GM19240 (cell line): ENCODE measurements around the gene CSRNP3.

Experiments used
- DNase-seq: peaks from one replicate; pipeline ENCODE4 v3.0.0; 2011; ENCODE audit warnings: low spot score; ENCODE audit not compliant: insufficient read length

CSRNP3 gene

DNA sequence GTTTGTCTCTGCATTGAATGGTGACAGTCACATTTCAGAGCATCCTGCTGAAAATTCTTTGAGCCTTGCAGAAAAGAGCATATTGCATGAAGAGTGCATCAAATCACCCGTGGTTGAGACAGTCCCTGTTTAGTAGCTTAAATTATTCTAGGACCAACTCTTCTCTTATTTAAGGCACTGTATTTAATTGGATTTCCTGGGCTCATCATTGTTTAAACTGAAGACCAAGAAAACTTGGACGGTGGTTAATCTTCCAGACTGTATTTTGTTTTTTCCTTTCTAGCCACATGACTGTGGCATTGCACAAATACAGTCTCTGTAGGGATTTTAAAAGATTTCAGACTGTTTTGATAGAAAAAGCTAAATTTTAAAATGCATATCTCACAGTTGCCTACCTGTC is 210.1 kb downstream of the CSRNP3 start:
- no peak for DNase-seq

DNA sequence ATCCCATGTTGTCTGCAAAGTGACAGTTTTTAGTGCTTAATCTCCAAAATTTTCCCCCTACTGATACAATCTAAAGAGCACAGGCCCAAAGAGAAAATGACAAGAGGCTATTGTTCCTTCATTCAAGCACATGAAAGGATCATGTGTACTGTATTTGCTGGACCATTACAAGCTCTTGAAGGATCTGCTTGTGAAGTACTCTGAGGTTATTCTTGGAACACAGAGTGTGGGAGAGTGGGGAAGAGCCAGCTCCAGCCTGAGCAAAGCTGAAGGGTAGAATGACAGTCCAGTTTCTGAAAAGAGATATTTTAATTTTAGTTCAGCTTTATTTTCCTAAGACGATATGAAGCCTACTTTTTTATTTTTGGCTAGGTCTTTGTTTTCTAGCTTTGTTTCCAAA is 212.3 kb downstream of the CSRNP3 start:
- no peak for DNase-seq

DNA sequence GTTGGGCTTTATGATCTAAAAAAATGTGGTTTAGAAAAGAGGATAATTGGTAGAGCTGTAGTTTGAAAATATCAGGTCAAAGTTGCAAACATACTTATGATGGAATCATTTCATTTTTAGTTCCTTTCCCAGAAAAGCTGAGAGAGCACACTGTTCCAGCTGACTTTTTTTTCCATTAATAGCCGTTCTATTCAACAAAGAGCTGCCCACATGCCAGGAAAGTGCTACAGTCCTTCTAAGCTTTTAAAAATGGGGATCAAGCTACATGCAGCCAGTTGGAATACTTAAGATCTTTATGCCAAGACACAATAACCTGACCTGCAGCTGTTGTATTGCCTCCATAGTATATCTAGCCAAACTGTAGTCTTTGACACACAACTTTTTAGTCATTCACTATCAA is 213.0 kb downstream of the CSRNP3 start:
- DNase-seq: no peak

DNA sequence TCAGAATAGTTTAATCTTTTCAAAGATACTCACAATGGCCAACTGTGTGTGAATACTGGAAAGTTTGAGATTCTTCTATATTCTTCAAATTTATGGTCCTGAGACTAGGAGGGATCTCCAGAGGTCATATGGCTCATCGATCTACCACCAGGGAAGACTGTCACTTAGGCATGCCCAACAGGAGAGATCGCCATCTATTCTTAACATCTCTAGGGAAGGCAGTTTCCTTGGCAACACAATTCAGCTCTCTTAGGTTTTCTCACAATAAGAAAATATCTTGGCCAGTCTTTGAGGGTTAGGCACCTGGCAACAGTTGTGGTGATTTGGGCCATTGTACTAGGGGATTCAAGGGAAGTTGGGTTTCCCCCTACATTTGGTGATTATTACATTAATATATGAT is 217.3 kb downstream of the CSRNP3 start:
- no peak for DNase-seq

DNA sequence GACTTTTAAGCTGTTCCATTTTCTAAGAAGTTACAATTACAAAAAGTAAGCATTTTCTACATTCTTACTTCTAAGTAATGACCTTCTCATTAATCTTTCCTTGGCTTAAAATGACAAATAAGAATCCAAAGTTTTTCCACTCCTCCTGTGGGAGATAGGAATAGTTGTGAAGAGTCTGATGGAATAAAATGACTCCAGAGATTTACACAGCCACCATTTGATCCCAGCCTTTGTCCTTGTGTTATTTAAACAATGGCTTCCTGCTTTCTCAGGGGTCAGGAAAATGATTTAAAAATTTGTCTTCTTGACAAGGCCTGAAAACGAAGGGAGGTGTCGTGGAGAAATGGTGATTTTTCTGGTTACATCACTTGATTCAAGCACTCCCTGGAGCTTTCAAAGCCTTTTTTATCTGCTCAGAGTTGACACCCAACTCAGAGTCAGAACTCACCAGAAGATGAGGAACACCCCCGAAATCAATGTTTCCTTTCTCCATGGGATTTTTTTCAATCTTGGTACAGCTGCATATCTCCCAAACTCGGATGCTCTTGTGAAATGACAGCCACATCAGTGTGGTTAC is 218.0 kb downstream of the CSRNP3 start:
- no peak for DNase-seq

DNA sequence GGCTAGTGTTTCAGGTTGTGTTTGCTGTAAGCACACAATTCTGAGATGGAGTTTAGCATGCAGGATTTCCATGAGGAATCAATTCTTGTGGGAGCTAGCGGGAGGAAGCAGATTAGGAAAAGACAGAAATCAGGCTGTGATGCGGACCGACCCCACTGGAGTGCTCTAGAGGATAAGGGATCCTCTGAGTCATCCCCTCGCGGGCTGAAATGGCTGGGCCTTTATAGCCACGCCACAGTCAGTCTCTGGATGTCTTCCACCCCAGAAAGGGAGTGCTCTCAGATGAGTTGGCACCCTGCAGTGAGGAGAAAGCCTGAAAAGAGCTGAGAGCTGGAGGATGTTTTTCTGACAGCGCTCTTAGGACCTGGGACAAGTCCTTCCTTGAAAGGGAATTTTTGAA is 222.1 kb downstream of the CSRNP3 start:
- no peak for DNase-seq

DNA sequence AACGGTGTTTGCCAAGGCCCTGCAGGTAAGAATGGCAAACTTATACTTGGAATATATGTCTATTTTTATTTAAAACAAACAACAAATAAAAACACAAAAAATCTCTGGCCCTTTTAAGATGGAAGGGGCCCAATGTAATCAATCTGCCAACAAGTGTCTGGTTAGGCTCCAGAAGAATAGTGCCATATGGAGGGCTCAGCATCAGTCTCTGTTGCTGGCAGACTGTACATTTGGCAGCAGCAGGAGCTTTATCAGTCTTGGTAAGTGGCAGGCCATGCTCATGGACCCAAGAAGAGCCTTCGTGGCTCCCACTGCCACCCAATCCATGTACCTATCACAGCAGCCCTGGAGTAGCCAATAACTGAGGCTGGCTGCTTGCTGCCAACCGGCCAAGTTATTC is 223.4 kb downstream of the CSRNP3 start:
- DNase-seq: no peak

DNA sequence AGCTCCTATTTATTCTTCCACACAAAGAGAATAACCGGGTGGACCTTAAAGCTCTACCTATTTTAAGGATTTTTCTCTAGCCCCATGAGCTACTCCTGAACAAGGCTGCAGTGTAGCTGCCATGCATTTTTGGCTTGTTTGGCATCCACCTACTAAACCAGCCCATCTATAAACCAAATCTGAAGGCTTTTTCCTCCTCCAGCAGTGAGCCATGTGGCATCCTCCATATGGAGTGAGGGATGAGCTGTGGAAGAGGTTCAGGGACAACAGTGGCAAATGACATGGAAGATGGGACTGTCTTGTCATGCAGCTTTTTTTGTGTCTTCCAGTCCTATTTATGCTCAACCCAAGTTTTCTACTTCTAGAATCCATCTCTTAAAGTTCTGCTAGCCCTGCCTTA is 224.3 kb downstream of the CSRNP3 start:
- no peak for DNase-seq

DNA sequence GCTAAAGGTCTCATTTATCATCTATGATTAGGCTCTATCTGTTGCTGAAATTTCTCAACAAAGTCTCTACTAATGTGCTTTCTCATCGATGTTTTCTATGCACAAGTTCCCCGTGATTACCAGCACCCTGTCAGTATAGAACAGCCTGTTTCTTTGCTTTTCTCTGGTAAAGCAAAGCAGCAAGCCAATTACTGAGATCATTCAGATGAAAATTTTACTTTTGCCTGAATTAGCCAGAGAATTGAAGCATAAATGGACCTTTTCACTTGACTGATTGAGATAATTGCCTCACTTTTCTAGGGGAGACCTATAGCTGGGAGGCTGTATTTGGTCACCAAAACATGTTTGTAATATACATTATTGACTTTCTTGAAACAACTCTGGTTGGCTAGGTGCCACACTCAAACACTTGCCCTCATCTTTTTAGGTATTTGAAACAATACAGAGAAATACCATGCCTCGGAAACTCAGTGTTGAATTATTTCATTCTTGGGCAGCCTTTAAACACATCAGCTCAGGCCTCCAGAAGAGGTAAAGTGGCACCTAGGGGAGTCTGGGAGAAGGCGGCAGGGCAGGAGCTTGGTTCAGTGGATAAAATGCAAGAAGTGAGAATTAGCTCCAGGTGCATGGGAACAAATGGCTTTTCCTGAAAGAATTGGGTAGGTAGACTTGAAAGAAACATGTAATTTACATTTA is 228.4 kb downstream of the CSRNP3 start:
- no peak for DNase-seq

DNA sequence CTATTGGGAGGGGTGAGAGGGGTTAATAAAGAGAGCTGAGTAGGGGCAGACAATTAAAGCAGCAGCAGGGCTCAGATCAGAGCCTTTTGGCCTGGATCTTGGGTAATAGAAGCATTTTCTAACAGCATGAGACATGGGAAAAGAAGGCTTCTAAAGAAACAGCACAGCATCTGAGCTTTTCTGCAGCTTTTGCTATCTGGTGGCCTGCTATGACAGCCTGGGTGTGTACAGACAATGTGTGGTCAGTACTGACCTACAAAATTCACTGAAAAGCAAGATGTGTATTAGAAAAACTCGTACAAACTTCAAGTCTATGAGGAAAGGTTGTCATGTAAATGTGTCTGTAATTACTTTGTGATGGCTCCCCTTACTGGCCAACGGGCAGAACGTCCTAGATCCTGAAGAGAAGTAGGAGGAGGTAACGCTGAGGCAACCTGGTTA is 229.0 kb downstream of the CSRNP3 start:
- DNase-seq: no peak

DNA sequence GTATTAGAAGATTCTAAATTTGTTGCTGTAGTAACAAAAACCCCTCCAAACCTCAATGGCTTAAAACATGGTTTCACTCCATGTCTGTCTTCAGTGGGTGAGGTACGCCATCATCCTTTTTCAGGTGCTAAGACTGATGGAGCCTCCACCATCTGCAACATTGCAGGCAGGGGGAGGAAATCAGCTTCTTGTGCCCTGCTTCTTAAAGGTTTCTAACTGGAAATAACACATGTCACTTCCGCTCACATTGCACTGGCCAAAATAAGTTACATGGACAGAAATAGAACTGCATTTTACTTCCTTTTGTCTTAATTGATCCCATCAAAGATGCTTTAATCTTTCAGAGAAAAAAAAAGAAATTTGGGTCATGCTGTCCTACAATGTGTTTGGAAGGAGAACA is 230.4 kb downstream of the CSRNP3 start:
- DNase-seq: no peak

DNA sequence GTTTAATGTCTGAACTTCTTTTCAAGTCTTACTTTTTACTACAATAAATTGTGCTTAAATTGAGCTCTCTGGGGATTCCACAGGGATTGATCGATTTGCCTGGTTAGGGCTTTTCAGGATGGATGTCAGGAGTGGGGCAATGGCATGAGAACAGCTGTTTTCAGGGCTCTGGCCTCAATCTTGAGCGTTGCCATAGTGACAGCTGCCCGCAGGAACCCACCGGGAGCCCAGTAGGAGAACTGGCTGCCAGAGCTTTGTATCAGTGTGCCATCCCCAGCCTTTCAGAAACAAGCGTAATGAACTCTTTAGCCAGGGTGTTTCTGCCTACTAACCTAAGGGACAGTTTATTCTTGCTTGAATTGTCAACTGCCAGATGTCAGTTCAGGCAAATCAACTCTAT is 231.0 kb downstream of the CSRNP3 start:
- no peak for DNase-seq

DNA sequence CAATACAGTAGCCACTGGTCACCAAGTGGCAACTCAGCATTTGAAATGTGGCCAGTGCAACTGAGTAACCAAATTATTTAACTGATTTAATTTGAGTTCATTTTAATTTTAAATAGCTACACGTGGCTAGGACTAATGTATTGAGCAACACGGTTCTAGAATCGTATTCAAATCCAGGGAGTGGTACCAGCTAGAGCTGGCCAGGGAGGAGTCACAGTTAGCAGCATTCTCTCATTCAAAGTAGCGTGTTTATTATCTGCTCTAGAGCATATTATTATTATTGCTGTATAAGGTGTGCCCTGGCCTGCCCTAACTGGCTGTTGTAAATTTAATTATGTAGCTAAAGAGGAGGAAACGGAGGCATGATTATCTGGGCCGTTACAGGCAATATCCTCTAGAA is 231.6 kb downstream of the CSRNP3 start:
- DNase-seq: no peak

DNA sequence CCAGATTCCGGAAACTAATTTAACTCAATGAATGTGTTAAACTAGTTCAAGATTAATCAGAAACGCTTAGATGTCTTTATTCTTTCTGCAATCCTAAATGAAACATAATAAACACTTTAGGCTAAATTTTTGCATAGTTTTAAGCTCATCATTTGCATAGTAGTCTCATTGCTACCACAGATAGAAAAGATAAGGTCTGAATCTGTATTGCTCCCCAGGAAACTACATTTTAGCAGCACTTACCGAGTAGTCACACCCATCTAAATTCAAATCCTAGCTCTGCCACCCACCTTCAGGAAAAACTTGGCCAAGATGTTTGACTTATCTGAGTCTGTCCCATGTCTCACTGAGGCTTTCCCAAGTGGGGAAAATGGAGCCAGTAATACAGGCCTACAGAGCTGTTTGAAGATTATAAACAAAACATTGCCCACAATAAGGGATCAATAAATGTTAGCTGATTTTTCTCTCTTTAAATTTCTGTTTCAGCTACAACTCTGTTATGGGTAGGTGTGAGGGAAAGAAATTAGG is 237.5 kb downstream of the CSRNP3 start:
- DNase-seq: no peak

DNA sequence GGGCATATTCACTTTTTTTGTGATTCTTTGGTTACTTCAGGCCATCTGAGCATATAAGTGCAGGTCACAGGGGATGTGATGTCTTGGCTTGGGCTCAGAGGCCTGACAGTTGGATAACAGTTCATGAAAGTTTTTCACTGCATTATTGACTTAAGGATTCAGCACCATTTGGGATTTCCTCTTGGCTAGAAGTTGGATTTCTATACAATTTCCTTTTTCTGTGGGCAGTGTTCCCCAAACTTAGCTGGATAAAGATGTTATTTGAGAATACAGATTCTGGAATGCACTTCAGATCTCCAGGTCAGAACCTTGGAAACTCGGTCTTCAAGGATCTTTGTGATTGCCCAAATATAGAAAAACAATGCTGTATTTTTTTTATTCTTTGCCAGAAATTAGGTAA is 246.6 kb downstream of the CSRNP3 start:
- no peak for DNase-seq

DNA sequence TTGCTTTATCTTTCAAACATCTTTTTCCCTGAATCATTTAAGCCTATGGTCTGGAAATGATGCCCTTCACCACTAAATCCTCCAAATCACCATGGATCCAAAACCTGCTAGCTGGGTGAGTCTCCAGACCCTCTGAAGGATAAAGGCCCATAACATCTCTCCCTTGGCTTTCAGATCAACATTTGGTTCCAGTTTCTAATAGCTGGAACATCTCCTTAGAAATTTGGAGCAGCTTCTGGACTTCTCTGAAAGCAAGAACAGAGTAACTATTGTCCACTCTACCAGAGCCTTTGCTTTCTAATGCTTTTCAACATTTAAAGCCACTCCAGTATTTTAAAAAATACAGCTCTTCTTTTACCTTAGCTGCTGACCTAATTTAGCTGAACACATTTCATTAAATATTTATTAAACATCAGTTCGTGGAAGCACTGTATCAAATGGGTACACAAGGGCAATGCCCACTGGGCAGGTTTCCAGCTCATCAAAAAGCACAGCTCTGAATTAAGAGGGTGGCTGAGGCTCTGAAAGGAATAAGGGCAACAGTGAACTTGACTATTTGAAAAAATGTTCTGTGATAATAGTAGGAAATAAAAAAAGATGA is 249.2 kb downstream of the CSRNP3 start:
- no peak for DNase-seq

DNA sequence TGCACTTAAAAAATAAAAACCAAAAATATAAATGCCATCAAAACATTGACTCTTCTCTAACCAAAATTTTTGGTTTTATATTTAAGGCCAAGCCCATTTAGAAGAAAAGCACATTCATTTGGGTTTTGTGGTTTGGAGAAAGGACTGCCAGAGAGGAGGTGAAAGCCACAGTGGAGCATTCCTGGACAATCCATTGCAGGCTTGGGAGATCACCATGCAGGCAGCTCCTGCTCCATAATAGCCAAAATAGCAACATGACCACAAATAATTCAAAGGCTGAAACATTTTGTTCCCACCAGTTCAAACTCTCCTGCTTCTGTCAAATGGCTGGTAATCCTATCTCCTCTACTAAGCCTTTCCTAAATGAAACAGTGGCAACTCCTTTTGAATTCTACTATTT is 251.0 kb downstream of the CSRNP3 start:
- no peak for DNase-seq

DNA sequence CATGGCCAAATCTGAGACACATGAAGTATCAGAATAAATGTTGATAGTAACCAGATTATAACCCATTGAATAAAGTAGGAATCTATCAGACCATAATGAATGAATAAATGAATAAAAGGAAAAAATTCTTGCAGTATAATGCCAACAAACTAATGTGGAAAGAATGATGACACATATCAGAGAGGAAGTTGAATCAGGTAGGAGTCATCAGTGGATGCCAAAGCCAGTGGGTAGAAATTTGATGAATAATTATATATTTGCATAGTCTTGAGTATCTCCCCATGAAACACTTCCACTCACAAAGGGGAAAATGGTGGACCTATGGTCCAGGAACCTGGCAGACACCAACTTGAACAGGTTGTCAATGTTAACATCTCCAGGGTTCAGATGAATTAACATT is 255.9 kb downstream of the CSRNP3 start:
- DNase-seq: no peak
